Stimulated activated CD4-positive, alpha-beta T cell treated with anti-CD3 and anti-CD28 coated beads, Interleukin-1b, Interleukin-23, amount 100 ng/mL, for 24 hours (primary cell): ENCODE data around the gene CCZ1.
"Not testable (repeated sequence)": the region's sequence is repeated elsewhere in the genome, so short reads cannot be mapped to it uniquely, and the experiment has no call there.

Source experiments
- DNase-seq, 4 experiments: peaks; one replicate each; pipeline ENCODE4 v3.0.0-alpha.2; 2020; ENCODE audit warnings: low read depth in 4 of 4, low spot score in 1 of 4

CCZ1 gene

DNA sequence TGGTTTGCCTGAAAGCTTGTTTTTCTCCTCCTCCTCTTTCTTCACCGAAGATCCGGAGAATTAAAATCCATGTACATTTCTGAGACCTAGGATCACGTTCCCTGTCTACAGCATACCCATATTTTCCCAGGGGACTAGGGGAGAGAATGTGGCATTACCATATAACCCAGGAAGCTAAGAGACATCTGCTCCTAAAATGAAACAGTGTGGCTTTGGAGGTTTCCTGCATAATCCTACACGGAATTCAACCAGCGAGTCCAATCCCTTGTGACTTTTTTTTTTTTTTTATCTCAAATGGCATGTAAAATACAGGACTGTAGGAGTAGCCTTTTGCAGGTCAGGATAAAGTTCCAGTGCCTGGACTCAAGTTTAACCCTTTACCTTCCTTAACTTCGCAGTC is 10.3 kb downstream of the CCZ1 start:
- DNase-seq, result not testable (repeated sequence)

GRCh38 chr7:5916529-5916928 is 18.0 kb downstream of the CCZ1 start:
- not testable (repeated sequence) for DNase-seq

GRCh38 chr7:5924180-5924579 is 25.6 kb downstream of the CCZ1 start:
- DNase-seq, result not testable (repeated sequence)

- not testable (repeated sequence) for DNase-seq
Observed at GRCh38 chr7:5924630-5925029, 26.1 kb downstream of the CCZ1 start.

DNA sequence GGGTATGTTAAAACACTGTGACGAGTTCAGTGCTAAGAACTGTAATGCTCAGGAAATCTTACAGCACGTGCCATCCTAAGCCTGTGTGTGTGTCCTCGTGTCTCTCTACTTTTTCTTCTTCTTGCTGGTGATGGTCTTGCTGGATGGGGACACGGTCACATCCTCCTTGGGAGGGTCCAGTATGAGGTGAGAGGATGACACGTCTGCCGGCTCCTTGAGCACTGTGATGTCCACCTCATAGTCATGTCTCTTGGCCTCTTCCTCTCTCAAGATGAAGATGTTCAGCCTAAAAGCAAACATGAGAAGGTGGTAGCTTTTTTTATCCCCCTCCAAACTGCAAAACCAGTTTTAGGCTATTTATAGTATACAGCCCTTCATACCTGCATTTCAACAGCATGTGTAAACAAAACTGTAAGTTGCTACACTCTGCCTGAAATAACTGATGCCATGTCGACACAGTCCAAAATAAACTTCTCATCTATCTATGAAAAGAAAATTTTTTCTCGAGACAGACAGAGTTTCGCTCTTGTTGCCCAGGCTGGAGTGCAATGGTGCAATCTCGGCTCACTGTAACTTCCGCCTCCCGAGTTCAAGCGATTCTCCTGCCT is 27.8 kb downstream of the CCZ1 start:
- not testable (repeated sequence) for DNase-seq

DNA sequence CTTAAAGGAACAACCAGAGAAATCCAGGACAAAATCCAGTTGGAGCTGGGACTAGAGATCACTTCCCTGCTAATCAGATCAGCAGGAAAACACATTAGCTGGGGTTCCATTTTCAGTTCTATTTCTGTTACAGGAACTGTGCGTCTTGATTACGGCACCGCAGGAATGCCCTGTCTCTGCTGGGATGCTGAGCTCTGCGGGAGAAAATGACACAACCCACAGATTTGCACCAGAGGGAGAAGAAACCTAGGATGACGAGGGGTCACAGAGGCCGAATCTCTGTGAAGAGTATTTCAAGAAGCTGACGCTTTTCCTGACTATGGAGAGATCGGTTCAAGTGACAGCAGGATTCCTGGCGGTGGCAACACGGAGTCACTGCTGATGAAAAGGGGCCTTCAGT is 31.8 kb downstream of the CCZ1 start:
- not testable (repeated sequence) for DNase-seq

DNA sequence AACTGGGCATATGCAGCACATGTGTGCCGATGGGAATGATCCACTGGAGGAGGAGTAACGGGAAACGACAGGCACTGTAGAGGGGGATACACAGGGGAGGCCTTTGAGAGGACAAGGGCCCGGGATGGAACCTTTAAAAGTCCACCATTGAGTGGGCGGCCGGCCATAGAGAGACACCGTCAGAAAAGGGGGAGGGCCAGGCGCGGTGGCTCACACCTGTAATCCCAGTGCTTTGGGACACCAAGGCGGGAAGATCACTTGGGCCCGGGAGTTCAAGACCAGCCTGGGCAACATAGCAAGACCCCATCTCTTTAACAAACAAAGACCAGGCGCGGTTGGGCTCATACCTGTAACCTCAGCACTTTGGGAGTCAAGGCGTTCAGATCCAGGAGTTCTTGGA is 32.7 kb downstream of the CCZ1 start:
- not testable (repeated sequence) for DNase-seq

GRCh38 chr7:5931905-5932644 is 33.5 kb downstream of the CCZ1 start:
- not testable (repeated sequence) for DNase-seq

GRCh38 chr7:5934945-5935450 is 36.5 kb downstream of the CCZ1 start:
- DNase-seq, result not testable (repeated sequence)

GRCh38 chr7:5963205-5963604 is 64.7 kb downstream of the CCZ1 start:
- DNase-seq, result not testable (repeated sequence)

DNA sequence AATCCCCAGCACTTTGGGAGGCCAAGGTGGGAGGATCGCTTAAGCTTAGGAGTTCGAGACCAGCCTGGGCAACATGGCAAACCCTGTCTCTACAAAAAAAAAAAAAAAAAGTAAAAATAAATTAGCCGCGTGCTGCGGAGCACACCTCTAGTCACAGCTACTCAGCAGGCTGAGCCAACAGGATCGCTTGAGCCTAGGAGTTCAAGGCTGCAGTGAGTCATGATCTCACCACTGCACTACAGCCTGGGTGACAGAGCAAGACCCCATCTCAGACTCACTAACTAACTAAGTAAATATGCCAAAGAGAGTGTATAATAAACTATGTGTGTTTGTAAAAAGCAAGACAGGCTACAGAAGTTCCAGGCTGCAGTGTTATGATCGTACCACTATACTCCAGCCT is 65.3 kb downstream of the CCZ1 start:
- DNase-seq, result not testable (repeated sequence)

GRCh38 chr7:5970347-5970911 is 71.9 kb downstream of the CCZ1 start, which contains the start of gene RSPH10B:
RSPH10B (minus strand) TSS chr7:5970689; CDS start chr7:5967116, 3,573 bp downstream.
- DNase-seq, result not testable (repeated sequence)

GRCh38 chr7:5973580-5973979 is 75.0 kb downstream of the CCZ1 start:
- DNase-seq, result not testable (repeated sequence)
